Cardiac fibroblast (primary cell): ENCODE results near the gene NMNAT2.

Experiments
- DNase-seq, 2 donors: peaks; one replicate each; pipeline versions ENCODE4 v3.0.0 to v3.0.0-alpha.2; 2010; ENCODE audit warnings: low read depth in 2 of 2
- H3K4me3 ChIP-seq, 2 donors: replicated peaks in 1 of 2; 1 replicate in 1 of 2; 2 replicates in 1 of 2; pipeline ENCODE4 v1.5.1; 2011; ENCODE audit warnings: low read depth in 2 of 2, low read length in 2 of 2, mild to moderate bottlenecking in 2 of 2, moderate library complexity in 1 of 2
- TF ChIP-seq, protein P1 (sequence below): IDR thresholded peaks from one replicate; pipeline ENCODE4 v1.5.1; 2011; ENCODE audit warnings: low read depth, mild to moderate bottlenecking, low read length, inconsistent platforms

The NMNAT2 gene

DNA sequence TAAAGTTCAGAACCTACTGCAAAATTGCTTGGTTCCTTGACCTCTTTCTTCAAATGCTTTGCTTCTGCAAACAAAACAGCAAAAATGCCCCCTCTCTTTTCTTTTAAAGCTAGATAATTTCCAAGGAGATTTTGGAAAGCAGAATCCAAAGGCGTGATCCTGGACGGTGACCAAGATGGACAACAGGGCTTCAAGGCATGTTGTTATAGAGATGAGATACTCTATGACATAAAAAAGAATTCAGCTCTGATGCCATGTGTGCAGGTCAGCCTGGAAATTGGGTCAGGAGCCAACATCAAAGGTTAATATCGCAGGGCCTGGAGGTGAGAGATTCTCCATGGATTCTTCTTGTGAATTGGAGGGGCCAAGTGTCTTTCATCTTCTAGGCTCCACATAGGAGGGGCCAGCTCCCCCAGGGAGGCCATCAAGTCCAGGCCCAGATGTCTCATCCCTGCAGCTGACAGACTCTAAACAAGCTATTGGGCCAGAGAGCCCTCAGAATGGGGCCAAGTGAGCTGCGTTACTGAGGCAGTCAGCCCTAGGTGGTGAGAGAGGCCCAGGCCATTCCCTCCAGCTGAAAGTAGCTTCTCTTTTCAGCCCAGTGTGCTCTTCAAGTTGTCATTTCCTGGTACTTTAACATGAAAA is 45.5 kb downstream of the NMNAT2 start:
- no peak for DNase-seq
- TF ChIP-seq, protein P1, sequence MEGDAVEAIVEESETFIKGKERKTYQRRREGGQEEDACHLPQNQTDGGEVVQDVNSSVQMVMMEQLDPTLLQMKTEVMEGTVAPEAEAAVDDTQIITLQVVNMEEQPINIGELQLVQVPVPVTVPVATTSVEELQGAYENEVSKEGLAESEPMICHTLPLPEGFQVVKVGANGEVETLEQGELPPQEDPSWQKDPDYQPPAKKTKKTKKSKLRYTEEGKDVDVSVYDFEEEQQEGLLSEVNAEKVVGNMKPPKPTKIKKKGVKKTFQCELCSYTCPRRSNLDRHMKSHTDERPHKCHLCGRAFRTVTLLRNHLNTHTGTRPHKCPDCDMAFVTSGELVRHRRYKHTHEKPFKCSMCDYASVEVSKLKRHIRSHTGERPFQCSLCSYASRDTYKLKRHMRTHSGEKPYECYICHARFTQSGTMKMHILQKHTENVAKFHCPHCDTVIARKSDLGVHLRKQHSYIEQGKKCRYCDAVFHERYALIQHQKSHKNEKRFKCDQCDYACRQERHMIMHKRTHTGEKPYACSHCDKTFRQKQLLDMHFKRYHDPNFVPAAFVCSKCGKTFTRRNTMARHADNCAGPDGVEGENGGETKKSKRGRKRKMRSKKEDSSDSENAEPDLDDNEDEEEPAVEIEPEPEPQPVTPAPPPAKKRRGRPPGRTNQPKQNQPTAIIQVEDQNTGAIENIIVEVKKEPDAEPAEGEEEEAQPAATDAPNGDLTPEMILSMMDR: no peak

GRCh38 chr1:183370399-183371058 is 47.7 kb downstream of the NMNAT2 start:
- H3K4me3 ChIP-seq: no peak overlapping the region
- TF ChIP-seq, protein P1: no peak
- no peak for DNase-seq

More for the DNA sequence above, 45.5 kb downstream of the NMNAT2 start:
- H3K4me3 ChIP-seq: no peak overlapping the region

DNA sequence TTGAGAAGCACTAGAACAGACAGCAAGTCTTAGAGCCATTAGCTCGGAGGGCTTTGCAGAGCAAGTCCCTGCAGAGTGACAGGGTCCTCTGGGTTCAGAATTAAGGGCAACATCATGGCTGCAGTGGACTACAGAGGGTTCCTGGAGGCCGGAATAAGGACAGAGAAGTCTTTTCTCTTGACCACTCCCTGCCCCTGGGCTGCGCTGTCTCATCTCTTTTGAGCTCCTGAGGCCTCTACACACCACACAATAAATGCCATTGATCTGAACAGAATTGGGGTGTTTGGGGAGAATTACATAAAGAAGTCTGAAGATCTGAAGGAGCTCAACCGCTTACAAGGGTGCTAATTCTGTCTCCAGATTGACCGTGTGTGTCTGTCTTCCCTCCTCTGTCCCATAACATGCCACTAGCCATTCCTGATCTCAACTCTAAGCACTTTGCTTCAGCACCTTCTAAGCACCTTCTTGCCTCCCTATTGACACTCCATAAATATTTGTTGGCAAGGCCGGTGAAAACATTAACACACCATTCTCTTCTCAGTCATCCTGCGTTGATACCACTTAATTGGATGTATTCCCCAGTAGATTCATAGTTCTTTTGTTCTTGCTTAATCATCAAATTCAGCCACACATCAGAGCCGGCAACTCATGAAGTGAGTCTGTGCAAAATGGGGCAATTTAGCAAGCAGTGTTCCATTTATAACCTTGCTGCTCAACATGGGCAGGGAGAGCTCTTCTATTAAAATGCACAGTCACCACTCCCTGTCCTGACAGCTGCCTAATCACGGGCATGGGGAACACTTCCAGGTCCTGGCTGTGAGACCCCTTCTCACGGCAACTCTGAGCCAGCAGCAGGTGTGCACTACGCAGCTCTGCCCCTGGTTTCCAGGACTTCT is 49.7 kb downstream of the NMNAT2 start:
- DNase-seq: no peak
- TF ChIP-seq, protein P1: no peak
- no peak overlapping the region for H3K4me3 ChIP-seq

GRCh38 chr1:183366116-183366515 is 52.1 kb downstream of the NMNAT2 start:
- TF ChIP-seq, protein P1: no peak
- DNase-seq: no peak
- H3K4me3 ChIP-seq: no peak overlapping the region

- TF ChIP-seq, protein P1: no peak
- peak in 1 of 2 donors; percentile 19 for DNase-seq
Observed at GRCh38 chr1:183365676-183366075, 52.5 kb downstream of the NMNAT2 start.

DNA sequence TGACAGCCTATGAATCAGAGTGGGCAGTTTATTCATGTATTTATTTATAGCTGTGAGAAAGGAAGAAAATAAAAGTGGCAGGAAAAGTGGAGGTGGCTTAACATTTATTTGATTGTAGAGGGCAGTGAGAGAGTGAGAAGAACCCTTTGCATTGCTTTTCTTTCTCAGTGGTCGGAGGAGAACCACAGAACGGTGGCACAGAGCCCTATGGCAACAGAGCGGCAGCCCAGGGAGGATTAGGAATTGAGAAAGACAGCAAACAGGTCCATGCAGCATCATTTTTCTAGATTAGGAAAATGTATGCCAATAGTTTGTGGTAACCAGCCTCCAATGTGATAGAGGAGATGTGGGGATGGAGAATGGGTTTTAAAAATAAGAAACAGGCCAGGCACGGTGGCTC is 53.1 kb downstream of the NMNAT2 start:
- TF ChIP-seq, protein P1: no peak
- DNase-seq: peak in 1 of 2 donors; percentile 10
- H3K4me3 ChIP-seq: no peak overlapping the region

More at GRCh38 chr1:183365676-183366075, 52.5 kb downstream of the NMNAT2 start:
- no peak overlapping the region for H3K4me3 ChIP-seq
